GM18951 (cell line): ENCODE measurements around the gene DEDD.
A peak's percentile ranks its signal among the peaks of the same experiment; 100 is the strongest.

Experiments used
- POLR2A ChIP-seq: IDR thresholded peaks from 4 replicates; pipeline ENCODE4 v1.6.1; 2011; ENCODE audit warnings: mild to moderate bottlenecking; ENCODE audit not compliant: insufficient read length, insufficient read depth; ENCODE audit errors: extremely low read depth
- in situ Hi-C: fragments of 300-500 bp; cut with MboI; formaldehyde crosslinking; loops from one replicate; pipeline ENCODE4 v1.12.0; 2022; ENCODE audit warnings: low sequenced_read_pairs, mixed read lengths, inconsistent platforms; ENCODE audit not compliant: unreplicated experiment

Gene DEDD

GRCh38 chr1:161132410-161133219, at the start of gene DEDD:
DEDD (minus strand) TSS chr1:161132667; CDS start chr1:161124462, 8,205 bp downstream.
- peak; percentile 59 for TF ChIP-seq POLR2A
- in situ Hi-C loops, result no loop called here

GRCh38 chr1:161182214-161182613, 49.7 kb upstream of the DEDD start:
- in situ Hi-C loops, result no loop called here
- TF ChIP-seq POLR2A, result no peak

GRCh38 chr1:161180639-161181038, 48.2 kb upstream of the DEDD start:
- in situ Hi-C loops, result no loop called here

GRCh38 chr1:161179698-161180097, 47.2 kb upstream of the DEDD start:
- TF ChIP-seq POLR2A, result no peak
- in situ Hi-C loops, result no loop called here

More at GRCh38 chr1:161180639-161181038, 48.2 kb upstream of the DEDD start:
- no peak for TF ChIP-seq POLR2A

GRCh38 chr1:161177936-161178244, 45.4 kb upstream of the DEDD start:
- TF ChIP-seq POLR2A, result no peak
- in situ Hi-C loops, result no loop called here

- peak; percentile 91 for TF ChIP-seq POLR2A
- in situ Hi-C loops, result no loop called here
These were observed 44.9 kb upstream of the DEDD start, which contains the start of gene B4GALT3 for GRCh38 chr1:161177112-161177935. B4GALT3 (minus strand) TSS chr1:161177507; CDS start chr1:161176060, 1,447 bp downstream.

- no peak for TF ChIP-seq POLR2A
- in situ Hi-C loops, result no loop called here
These were observed 44.1 kb upstream of the DEDD start for GRCh38 chr1:161176468-161177111.

- TF ChIP-seq POLR2A, result no peak
- in situ Hi-C loops, result no loop called here
These were observed 43.4 kb upstream of the DEDD start for GRCh38 chr1:161175771-161176453.

- TF ChIP-seq POLR2A, result no peak
- in situ Hi-C loops, result no loop called here
These were observed 42.4 kb upstream of the DEDD start for GRCh38 chr1:161174911-161175310.

GRCh38 chr1:161173711-161174110, 41.2 kb upstream of the DEDD start:
- in situ Hi-C loops, result no loop called here
- TF ChIP-seq POLR2A, result no peak

GRCh38 chr1:161172776-161173376, 40.4 kb upstream of the DEDD start:
- TF ChIP-seq POLR2A, result no peak

GRCh38 chr1:161172349-161172748, 39.9 kb upstream of the DEDD start:
- in situ Hi-C loops, result no loop called here
- no peak for TF ChIP-seq POLR2A

More at GRCh38 chr1:161172776-161173376, 40.4 kb upstream of the DEDD start:
- in situ Hi-C loops, result no loop called here
